ENCODE measurements around the gene HCAR1.
A peak's percentile ranks its signal among the peaks of the same experiment; 100 is the strongest.

The HCAR1 gene

DNA sequence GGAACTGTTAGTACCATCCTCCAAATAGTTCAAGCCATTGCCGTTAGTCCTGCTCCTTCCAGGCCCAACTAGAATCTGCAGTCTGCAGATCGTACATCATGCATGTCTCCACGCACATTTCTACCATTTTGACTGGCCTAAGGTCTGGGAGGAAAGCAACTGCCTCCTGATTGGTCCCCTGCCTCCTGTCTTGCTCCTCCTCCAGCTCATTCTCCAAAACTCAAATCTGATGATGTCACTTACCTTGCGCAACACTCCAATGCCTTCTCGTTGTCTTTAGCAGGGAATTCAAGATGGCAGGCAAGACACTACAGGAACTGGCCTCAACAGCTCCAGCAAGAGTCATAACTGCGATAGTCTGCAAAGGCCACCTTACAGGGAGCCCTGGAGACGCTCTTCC is 9.7 kb upstream of the HCAR1 start:
- Histone ChIP-seq H4K20me1 (ENCODE audit: insufficient read depth, low read length) (no peaks in the 10 kb centered on the region), H3K27me3 (ENCODE audit: insufficient read depth, low read length, poor library complexity) (no peaks in the 10 kb centered on the region), H3K36me3 (ENCODE audit: insufficient read depth, low read length) (no peaks in the 10 kb centered on the region), H3K4me3 (ENCODE audit: low read depth in 1 of 2, low read length in 2 of 2) (no peak overlapping the region), H3K4me1 (ENCODE audit: insufficient read depth, low read length) (no peaks in the 10 kb centered on the region), H3K79me2 (ENCODE audit: insufficient read depth, low read length) (no peaks in the 10 kb centered on the region), H3K9ac (ENCODE audit: low read depth, low read length) (no peak overlapping the region), H3K27ac (ENCODE audit: low read length) (no peak overlapping the region), H3K4me2 (ENCODE audit: insufficient read depth, low read length) (no peak overlapping the region), H3K9me3 (ENCODE audit: insufficient read depth, low read length, severe bottlenecking) (no peaks in the 10 kb centered on the region), H2AFZ (ENCODE audit: low read depth, low read length) (peak overlapping the region; percentile 54; the same call in 1 of the 2 replicates)
- no peak for DNase-seq
- ATAC-seq (ENCODE audit: insufficient read depth, low read depth): no peak
- no peak for TF ChIP-seq EZH2 (IDR thresholded peaks at IDR 0.05; ENCODE audit: borderline replicate concordance, low read depth, low read length, severe bottlenecking)
- TF ChIP-seq, protein P1, sequence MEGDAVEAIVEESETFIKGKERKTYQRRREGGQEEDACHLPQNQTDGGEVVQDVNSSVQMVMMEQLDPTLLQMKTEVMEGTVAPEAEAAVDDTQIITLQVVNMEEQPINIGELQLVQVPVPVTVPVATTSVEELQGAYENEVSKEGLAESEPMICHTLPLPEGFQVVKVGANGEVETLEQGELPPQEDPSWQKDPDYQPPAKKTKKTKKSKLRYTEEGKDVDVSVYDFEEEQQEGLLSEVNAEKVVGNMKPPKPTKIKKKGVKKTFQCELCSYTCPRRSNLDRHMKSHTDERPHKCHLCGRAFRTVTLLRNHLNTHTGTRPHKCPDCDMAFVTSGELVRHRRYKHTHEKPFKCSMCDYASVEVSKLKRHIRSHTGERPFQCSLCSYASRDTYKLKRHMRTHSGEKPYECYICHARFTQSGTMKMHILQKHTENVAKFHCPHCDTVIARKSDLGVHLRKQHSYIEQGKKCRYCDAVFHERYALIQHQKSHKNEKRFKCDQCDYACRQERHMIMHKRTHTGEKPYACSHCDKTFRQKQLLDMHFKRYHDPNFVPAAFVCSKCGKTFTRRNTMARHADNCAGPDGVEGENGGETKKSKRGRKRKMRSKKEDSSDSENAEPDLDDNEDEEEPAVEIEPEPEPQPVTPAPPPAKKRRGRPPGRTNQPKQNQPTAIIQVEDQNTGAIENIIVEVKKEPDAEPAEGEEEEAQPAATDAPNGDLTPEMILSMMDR (IDR thresholded peaks at IDR 0.05; ENCODE audit: borderline replicate concordance, extremely low read depth, low read length, poor library complexity, severe bottlenecking): no peak

DNA sequence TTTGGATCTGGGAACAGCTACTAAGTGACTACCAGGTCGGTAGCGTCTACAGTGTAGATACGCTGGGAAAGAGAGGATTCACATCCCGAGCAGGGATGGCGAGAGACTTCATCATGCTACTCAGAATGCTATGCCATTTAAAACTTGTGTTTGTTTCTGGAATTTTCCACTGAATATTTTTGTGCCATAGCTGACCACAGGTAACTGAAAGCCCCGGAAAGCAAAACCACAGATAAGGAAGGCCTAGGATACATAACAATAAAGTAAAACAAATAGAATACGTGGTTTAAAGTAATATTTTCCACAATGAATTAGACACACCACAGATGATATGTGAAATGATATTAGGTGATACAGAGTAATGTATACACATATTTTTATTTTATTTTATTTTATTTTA is 7.9 kb upstream of the HCAR1 start:
- Histone ChIP-seq H4K20me1 (ENCODE audit: insufficient read depth, low read length) (no peaks in the 10 kb centered on the region), H3K4me2 (ENCODE audit: insufficient read depth, low read length) (no peak overlapping the region), H3K79me2 (ENCODE audit: insufficient read depth, low read length) (no peaks in the 10 kb centered on the region), H3K4me3 (ENCODE audit: low read depth in 1 of 2, low read length in 2 of 2) (no peak overlapping the region), H3K27ac (ENCODE audit: low read length) (no peak overlapping the region), H3K9ac (ENCODE audit: low read depth, low read length) (no peak overlapping the region), H2AFZ (ENCODE audit: low read depth, low read length) (no peak overlapping the region), H3K4me1 (ENCODE audit: insufficient read depth, low read length) (no peaks in the 10 kb centered on the region), H3K9me3 (ENCODE audit: insufficient read depth, low read length, severe bottlenecking) (no peaks in the 10 kb centered on the region), H3K27me3 (ENCODE audit: insufficient read depth, low read length, poor library complexity) (no peaks in the 10 kb centered on the region), H3K36me3 (ENCODE audit: insufficient read depth, low read length) (no peaks in the 10 kb centered on the region)
- DNase-seq (no peak), ATAC-seq (ENCODE audit: insufficient read depth, low read depth) (no peak)
- TF ChIP-seq EZH2 (IDR thresholded peaks at IDR 0.05; ENCODE audit: borderline replicate concordance, low read depth, low read length, severe bottlenecking): no peak
- TF ChIP-seq, protein P1 (IDR thresholded peaks at IDR 0.05; ENCODE audit: borderline replicate concordance, extremely low read depth, low read length, poor library complexity, severe bottlenecking): no peak

DNA sequence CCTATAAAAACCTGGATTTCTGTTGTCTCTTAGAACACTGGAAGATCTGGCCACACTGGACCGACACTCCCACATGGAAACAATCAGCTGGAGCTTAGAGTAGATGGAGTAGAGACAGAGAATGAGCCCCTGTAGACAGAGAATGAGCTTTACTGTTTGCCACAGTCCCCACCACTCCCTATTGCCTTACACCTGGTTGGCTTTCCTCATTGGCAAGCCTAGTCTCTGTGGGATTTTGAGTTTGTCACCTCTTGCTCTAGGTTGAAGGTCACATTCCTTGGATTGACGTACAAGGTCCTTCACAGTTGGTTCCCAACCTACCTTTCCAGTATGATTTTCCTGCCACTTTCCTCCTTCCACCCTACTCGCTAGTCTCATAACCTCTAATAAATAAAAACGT is 2.0 kb upstream of the HCAR1 start:
- Histone ChIP-seq H3K27me3 (ENCODE audit: insufficient read depth, low read length, poor library complexity) (no peaks in the 10 kb centered on the region), H3K9ac (ENCODE audit: low read depth, low read length) (no peak overlapping the region), H3K79me2 (ENCODE audit: insufficient read depth, low read length) (no peaks in the 10 kb centered on the region), H3K4me2 (ENCODE audit: insufficient read depth, low read length) (no peak overlapping the region), H2AFZ (ENCODE audit: low read depth, low read length) (no peak overlapping the region), H3K9me3 (ENCODE audit: insufficient read depth, low read length, severe bottlenecking) (no peaks in the 10 kb centered on the region), H3K4me1 (ENCODE audit: insufficient read depth, low read length) (no peaks in the 10 kb centered on the region), H4K20me1 (ENCODE audit: insufficient read depth, low read length) (no peaks in the 10 kb centered on the region), H3K36me3 (ENCODE audit: insufficient read depth, low read length) (no peaks in the 10 kb centered on the region), H3K4me3 (ENCODE audit: low read depth in 1 of 2, low read length in 2 of 2) (no peak overlapping the region), H3K27ac (ENCODE audit: low read length) (no peak overlapping the region)
- TF ChIP-seq EZH2 (IDR thresholded peaks at IDR 0.05; ENCODE audit: borderline replicate concordance, low read depth, low read length, severe bottlenecking): no peak
- TF ChIP-seq, protein P1 (IDR thresholded peaks at IDR 0.05; ENCODE audit: borderline replicate concordance, extremely low read depth, low read length, poor library complexity, severe bottlenecking): no peak
- ATAC-seq (ENCODE audit: insufficient read depth, low read depth): no peak
- no peak for DNase-seq

DNA sequence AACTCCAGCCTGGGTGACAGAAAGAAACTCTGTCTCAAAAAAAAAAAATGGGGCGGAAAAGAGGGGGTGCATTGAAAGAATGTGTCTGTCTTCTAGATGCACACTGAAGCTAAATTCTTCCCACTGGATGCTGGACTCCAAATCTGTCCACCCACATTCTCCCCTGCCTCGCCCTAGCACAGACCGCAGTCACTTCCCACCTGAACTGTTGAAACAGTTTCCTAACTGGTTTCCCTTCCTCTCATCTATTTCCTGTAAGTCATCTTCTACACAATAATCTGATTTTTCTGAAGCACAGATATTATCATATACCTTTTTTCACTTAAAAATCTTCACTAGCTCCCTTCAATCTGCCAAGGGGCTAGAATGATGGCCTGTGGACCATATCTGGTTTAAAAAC is 1.5 kb upstream of the HCAR1 start:
- Histone ChIP-seq H3K79me2 (ENCODE audit: insufficient read depth, low read length) (no peaks in the 10 kb centered on the region), H3K4me3 (ENCODE audit: low read depth in 1 of 2, low read length in 2 of 2) (no peak overlapping the region), H3K9ac (ENCODE audit: low read depth, low read length) (no peak overlapping the region), H3K9me3 (ENCODE audit: insufficient read depth, low read length, severe bottlenecking) (no peaks in the 10 kb centered on the region), H3K27me3 (ENCODE audit: insufficient read depth, low read length, poor library complexity) (no peaks in the 10 kb centered on the region), H3K4me2 (ENCODE audit: insufficient read depth, low read length) (no peak overlapping the region), H3K36me3 (ENCODE audit: insufficient read depth, low read length) (no peaks in the 10 kb centered on the region), H3K27ac (ENCODE audit: low read length) (no peak overlapping the region), H2AFZ (ENCODE audit: low read depth, low read length) (no peak overlapping the region), H3K4me1 (ENCODE audit: insufficient read depth, low read length) (no peaks in the 10 kb centered on the region), H4K20me1 (ENCODE audit: insufficient read depth, low read length) (no peaks in the 10 kb centered on the region)
- ATAC-seq (ENCODE audit: insufficient read depth, low read depth) (no peak), DNase-seq (no peak)
- TF ChIP-seq EZH2 (IDR thresholded peaks at IDR 0.05; ENCODE audit: borderline replicate concordance, low read depth, low read length, severe bottlenecking): no peak
- TF ChIP-seq, protein P1 (IDR thresholded peaks at IDR 0.05; ENCODE audit: borderline replicate concordance, extremely low read depth, low read length, poor library complexity, severe bottlenecking): no peak

Data from DND-41 (cell line).